Endodermal cell (in vitro differentiated cells): ENCODE measurements around the gene C12orf56. TPM values are rescaled to one million over a fixed set of nuclear protein-coding genes. Genes with fewer than 3 reads are reported as not detected.

Experiments used
- DNase-seq: peaks from one replicate; pipeline ENCODE4 v3.0.0-alpha.2; 2017
- H3K27ac ChIP-seq: 2 replicates; pipeline ENCODE4 v1.5.1; 2013; ENCODE audit warnings: mild to moderate bottlenecking, low read depth, low read length, moderate library complexity
- H3K27me3 ChIP-seq: 2 replicates; pipeline ENCODE4 v1.6.1; 2013; ENCODE audit warnings: mild to moderate bottlenecking, low read length, moderate library complexity; ENCODE audit not compliant: insufficient read depth, control insufficient read depth, poor library complexity, severe bottlenecking
- H3K36me3 ChIP-seq: 2 replicates; pipeline ENCODE4 v1.7.0; 2013; ENCODE audit warnings: mild to moderate bottlenecking, low read length, moderate library complexity; ENCODE audit not compliant: control insufficient read depth, insufficient read depth
- H3K4me1 ChIP-seq: one replicate; pipeline ENCODE4 v1.7.0; 2013; ENCODE audit warnings: low read length; ENCODE audit not compliant: control insufficient read depth, insufficient read depth
- H3K4me3 ChIP-seq: 2 replicates; pipeline ENCODE4 v1.5.1; 2013; ENCODE audit warnings: mild to moderate bottlenecking, low read length, moderate library complexity
- H3K9ac ChIP-seq: 2 replicates; pipeline ENCODE4 v1.6.1; 2013; ENCODE audit warnings: mild to moderate bottlenecking, low read length, moderate library complexity; ENCODE audit not compliant: poor library complexity, severe bottlenecking; ENCODE audit errors: extremely low read depth
- H3K9me3 ChIP-seq: 2 replicates; pipeline ENCODE4 v1.6.1; 2013; ENCODE audit warnings: mild to moderate bottlenecking, low read length, moderate library complexity; ENCODE audit not compliant: control insufficient read depth
- H3K27ac Mint-ChIP-seq: 2 replicates; pipeline ENCODE4 v1.8.0; 2020; ENCODE audit warnings: mixed read lengths
- H3K27me3 Mint-ChIP-seq: 2 replicates; pipeline ENCODE4 v1.8.0; 2021; ENCODE audit warnings: mild to moderate bottlenecking, mixed read lengths; ENCODE audit not compliant: insufficient read depth
- H3K36me3 Mint-ChIP-seq: 2 replicates; pipeline ENCODE4 v1.8.0; 2020; ENCODE audit warnings: low read depth, mixed read lengths
- H3K4me1 Mint-ChIP-seq: 2 replicates; pipeline ENCODE4 v1.8.0; 2020; ENCODE audit warnings: mixed read lengths
- H3K4me3 Mint-ChIP-seq: 2 replicates; pipeline ENCODE4 v1.8.0; 2020; ENCODE audit warnings: mild to moderate bottlenecking, moderate library complexity, mixed read lengths
- H3K9me3 Mint-ChIP-seq: 2 replicates; pipeline ENCODE4 v1.8.0; 2020; ENCODE audit warnings: mild to moderate bottlenecking, mixed read lengths
- CTCF ChIP-seq: fragments of 200-600 bp; sonication (generic); conservative IDR thresholded peaks from 2 replicates; pipeline ENCODE4 v1.5.0; 2021; ENCODE audit warnings: antibody characterized with exemption, mild to moderate bottlenecking
- WGBS, 2 experiments: methylation state at CpG; one replicate each; pipeline versions ENCODE4 v1.1.5 to v1.1.7; 2013; ENCODE audit warnings: missing lambda C conversion rate in 2 of 2, mixed read lengths in 1 of 2; ENCODE audit not compliant: insufficient coverage in 1 of 2, insufficient read length in 1 of 2; 5-methylcytosine and 5-hydroxymethylcytosine counted together
- total RNA-seq, 2 donors: library from RNA; stranded (reverse); fragmentation: NEBNext Ultra II Directional in 1 of 2; extraction: Animal tissue kit (Norgen Biotek cat#: 25700) in 1 of 2; gene quantifications; 2 replicates in 1 of 2; 3 replicates in 1 of 2; pipeline ENCODE4 v1.2.1, GENCODE V29; 2021

Gene C12orf56
- total RNA-seq, 2 donors from 2014 or later: 0.77 to 3.0 TPM

GRCh38 chr12:64270411-64270810 is 120.1 kb downstream of the C12orf56 start:
- no peak overlapping the region for H3K27ac ChIP-seq
- no peak for DNase-seq
- H3K9me3 Mint-ChIP-seq: no peaks in the 10 kb centered on the region
- H3K27me3 ChIP-seq: no peaks in the 10 kb centered on the region
- no peak overlapping the region for H3K4me3 ChIP-seq
- no peak overlapping the region for H3K27ac Mint-ChIP-seq
- whole genome bisulfite sequencing, 2 experiments: 96 to 100% methylated on average over 1 of the region's 1 CpG
- no peak overlapping the region for H3K4me3 Mint-ChIP-seq
- no peaks in the 10 kb centered on the region for H3K9me3 ChIP-seq
- H3K36me3 ChIP-seq: no peaks in the 10 kb centered on the region
- H3K4me1 Mint-ChIP-seq: peaks cover 5% of the 10 kb centered on the region
- H3K27me3 Mint-ChIP-seq: no peaks in the 10 kb centered on the region
- TF ChIP-seq CTCF: no peak
- H3K9ac ChIP-seq: no peak overlapping the region
- no peaks in the 10 kb centered on the region for H3K4me1 ChIP-seq
- no peaks in the 10 kb centered on the region for H3K36me3 Mint-ChIP-seq

GRCh38 chr12:64269161-64269560 is 121.4 kb downstream of the C12orf56 start:
- no peak overlapping the region for H3K27ac Mint-ChIP-seq
- 71 to 100% methylated on average over 1 to 2 of the region's 2 CpGs for WGBS, 2 experiments
- Histone ChIP-seq H3K27me3 (no peaks in the 10 kb centered on the region), H3K9me3 (no peaks in the 10 kb centered on the region), H3K9ac (no peak overlapping the region), H3K36me3 (no peaks in the 10 kb centered on the region), H3K27ac (no peak overlapping the region), H3K4me3 (no peak overlapping the region), H3K4me1 (no peaks in the 10 kb centered on the region)
- H3K9me3 Mint-ChIP-seq: no peaks in the 10 kb centered on the region
- H3K4me1 Mint-ChIP-seq: peaks cover 5% of the 10 kb centered on the region
- no peak overlapping the region for H3K4me3 Mint-ChIP-seq
- H3K36me3 Mint-ChIP-seq: no peaks in the 10 kb centered on the region
- no peak for TF ChIP-seq CTCF
- no peaks in the 10 kb centered on the region for H3K27me3 Mint-ChIP-seq
- no peak for DNase-seq

GRCh38 chr12:64268409-64268808 is 122.1 kb downstream of the C12orf56 start:
- no peaks in the 10 kb centered on the region for H3K9me3 Mint-ChIP-seq
- DNase-seq: no peak
- no peaks in the 10 kb centered on the region for H3K4me1 ChIP-seq
- H3K27me3 ChIP-seq: no peaks in the 10 kb centered on the region
- no peak overlapping the region for H3K4me3 ChIP-seq
- no peaks in the 10 kb centered on the region for H3K36me3 Mint-ChIP-seq
- no peaks in the 10 kb centered on the region for H3K36me3 ChIP-seq
- H3K9me3 ChIP-seq: no peaks in the 10 kb centered on the region
- no peak for TF ChIP-seq CTCF
- H3K27ac ChIP-seq: no peak overlapping the region
- H3K27me3 Mint-ChIP-seq: no peaks in the 10 kb centered on the region
- H3K4me3 Mint-ChIP-seq: no peak overlapping the region
- H3K27ac Mint-ChIP-seq: no peak overlapping the region
- 43 to 54% methylated on average over 1 to 2 of the region's 2 CpGs for WGBS, 2 experiments
- no peak overlapping the region for H3K9ac ChIP-seq
- H3K4me1 Mint-ChIP-seq: no peaks in the 10 kb centered on the region
